Measurements from ENCODE around the gene OLFM2. TPM values are rescaled to one million over a fixed set of nuclear protein-coding genes. Genes with fewer than 3 reads are reported as not detected.

The OLFM2 gene
- total and polyA plus RNA-seq, 9 of the 15 experiments (the other 6 are each of a cell fraction or from before 2014, with no cell fraction given) = 0.10 to 0.33 (median 0.23) TPM; not detected in 4

DNA sequence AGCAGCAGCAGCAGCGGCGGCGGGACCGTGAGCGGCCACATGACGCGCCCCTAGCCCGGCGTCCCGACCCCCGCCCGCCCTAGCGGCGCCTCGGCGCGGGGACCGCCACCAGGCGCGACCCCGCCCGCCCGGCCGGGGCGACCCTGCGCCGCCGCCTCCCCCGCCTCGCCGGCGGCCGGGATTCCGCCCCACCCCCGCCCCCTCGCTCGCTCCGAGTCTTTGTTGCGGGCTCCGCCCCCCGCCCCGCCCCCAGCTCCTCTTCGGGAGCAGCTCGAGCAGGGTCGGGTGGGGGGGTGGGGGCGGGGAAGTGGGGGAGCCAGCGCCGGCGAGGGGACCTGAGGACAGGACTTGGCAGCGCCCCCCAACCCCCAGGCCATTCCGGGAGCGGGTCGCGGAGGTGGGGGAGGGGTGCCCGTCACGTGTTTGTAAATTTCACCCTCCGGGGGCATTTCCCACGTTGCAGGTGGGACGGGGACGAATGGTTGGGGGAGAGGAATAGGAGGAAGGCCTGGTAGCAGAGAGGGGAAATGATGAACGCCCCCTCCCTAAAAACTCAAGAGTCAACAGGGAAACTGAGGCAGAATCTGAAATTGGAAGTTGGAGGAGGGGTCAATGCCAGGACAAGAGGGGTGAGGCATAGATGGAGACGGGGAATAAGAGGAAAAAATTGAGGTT is at the start of gene OLFM2 (continued):
- TF ChIP-seq, protein P1, sequence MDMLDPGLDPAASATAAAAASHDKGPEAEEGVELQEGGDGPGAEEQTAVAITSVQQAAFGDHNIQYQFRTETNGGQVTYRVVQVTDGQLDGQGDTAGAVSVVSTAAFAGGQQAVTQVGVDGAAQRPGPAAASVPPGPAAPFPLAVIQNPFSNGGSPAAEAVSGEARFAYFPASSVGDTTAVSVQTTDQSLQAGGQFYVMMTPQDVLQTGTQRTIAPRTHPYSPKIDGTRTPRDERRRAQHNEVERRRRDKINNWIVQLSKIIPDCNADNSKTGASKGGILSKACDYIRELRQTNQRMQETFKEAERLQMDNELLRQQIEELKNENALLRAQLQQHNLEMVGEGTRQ (CRISPR knock-in tag; IDR thresholded peaks at IDR 0.05) = peak; percentile 40; the same call in 1 of the 2 replicates
- TF ChIP-seq SRSF7 (optimal IDR thresholded peaks at IDR 0.05; ENCODE audit: low read depth, low read length) = no peak
- peak; percentile 55; the same call in 1 of the 2 replicates for TF ChIP-seq ZBTB7A (IDR thresholded peaks at IDR 0.05; ENCODE audit: borderline replicate concordance, control insufficient read depth, low read depth, low read length)
- no peak for TF ChIP-seq NFE2 (IDR thresholded peaks at IDR 0.05; ENCODE audit: low read depth)
- no peak for TF ChIP-seq CEBPG (CRISPR knock-in tag; IDR thresholded peaks at IDR 0.05)
- TF ChIP-seq CEBPG (tag; conservative IDR thresholded peaks at IDR 0.05 in 1 of 2, IDR thresholded peaks at IDR 0.05 in 1 of 2) = no peak
- no peak for TF ChIP-seq PTBP1 (IDR thresholded peaks at IDR 0.05; ENCODE audit: low read depth, low read length)

DNA sequence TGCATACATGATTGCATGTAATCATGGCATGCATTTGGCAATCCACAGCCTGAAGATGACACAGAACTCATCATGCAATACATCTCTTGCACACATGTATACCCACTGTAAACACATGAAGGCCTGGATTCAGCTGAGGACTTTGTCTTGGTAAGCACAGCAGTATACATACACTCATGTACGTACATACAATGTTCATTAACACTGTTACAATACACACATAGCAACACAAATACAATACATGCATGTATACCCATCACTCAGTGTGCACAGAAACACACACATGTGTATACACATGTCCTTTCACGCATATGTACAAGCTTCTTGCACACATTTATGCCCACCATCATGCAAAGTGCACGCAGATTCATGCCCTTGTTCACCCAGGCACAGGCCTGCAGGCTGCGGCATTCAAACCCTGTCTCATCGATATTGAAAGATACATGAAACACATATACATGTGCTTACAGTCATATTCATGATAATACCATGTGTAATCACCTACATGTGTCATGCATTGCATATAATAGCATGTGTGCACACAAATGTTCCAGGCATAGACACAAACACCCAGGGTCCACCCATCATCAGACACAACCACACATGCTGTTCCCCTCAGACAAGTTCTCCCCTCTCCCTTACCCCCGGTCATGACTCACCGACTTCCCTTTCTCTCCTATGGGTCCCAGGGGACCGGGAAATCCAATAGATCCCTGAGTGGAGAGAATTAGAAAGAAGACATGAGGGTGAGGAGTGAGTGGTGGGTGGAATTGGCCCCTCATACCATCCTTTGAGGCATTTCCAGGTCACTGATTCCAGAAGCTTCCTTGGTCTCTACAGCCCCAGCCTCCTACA is 45.3 kb upstream of the OLFM2 start:
- Histone ChIP-seq H3K4me1 (replicated peaks in 1 of 2; ENCODE audit: control insufficient read depth in 2 of 2, insufficient read depth in 2 of 2, low read length in 2 of 2) (no peaks in the 10 kb centered on the region; a peak in 1 of 5 replicates), H2AFZ (ENCODE audit: low read depth, low read length) (no peak overlapping the region), H3K9ac (ENCODE audit: insufficient read depth in 1 of 2, low read depth in 2 of 2, low read length in 2 of 2) (no peak overlapping the region), H4K20me1 (replicated peaks; ENCODE audit: control insufficient read depth, insufficient read depth, low read length) (no peaks in the 10 kb centered on the region; the same call in 1 of the 2 replicates), H3K79me2 (ENCODE audit: control insufficient read depth, insufficient read depth, low read length) (no peaks in the 10 kb centered on the region), H3K27me3 (ENCODE audit: control insufficient read depth in 2 of 2, insufficient read depth in 2 of 2, low read length in 2 of 2) (peaks cover 2 to 17% of the 10 kb centered on the region in 2 experiments; a peak in 2 of 5 replicates), H3K36me3 (ENCODE audit: control insufficient read depth, insufficient read depth, low read length) (no peaks in the 10 kb centered on the region), H3K4me2 (ENCODE audit: insufficient read depth, low read length) (no peak overlapping the region), H3K27ac (ENCODE audit: extremely low read depth, low read depth, low read length) (no peak overlapping the region), H3K9me1 (ENCODE audit: control insufficient read depth, insufficient read depth, low read length) (no peaks in the 10 kb centered on the region), H3K9me3 (replicated peaks; ENCODE audit: control insufficient read depth, insufficient read depth, low read depth, low read length) (no peaks in the 10 kb centered on the region), H3K4me3 (no peak overlapping the region)
- BruUV-seq (replicated peaks) = no TSS peak
- DNase-seq (ENCODE audit: extremely low read depth in 1 of 4, low spot score in 3 of 4) (no peak), ATAC-seq (no peak), FAIRE-seq (no peak)
- 3% methylated on average over 8 of the region's 8 CpGs for WGBS (ENCODE audit: insufficient coverage, low coverage, missing lambda C conversion rate)
- intact Hi-C loops (cut with micrococcal nuclease) (no loop called here), in situ Hi-C loops (cut with MboI) (no loop called here)
- ChIA-PET CTCF (ENCODE audit: low intra/inter-chr PET ratio) (no interaction called here), POLR2A (interaction anchor here (1.1 kb wide), 1 partner anchor 21 kb away, joined by 4 read pairs; no protein-coding TSS in a partner anchor)
- TF ChIP-seq ESRRB (CRISPR knock-in tag; IDR thresholded peaks at IDR 0.05; ENCODE audit: borderline replicate concordance) (no peak), NEUROD1 (IDR thresholded peaks at IDR 0.05; ENCODE audit: borderline replicate concordance, low read depth, low read length, partially characterized antibody) (no peak)
